ENCODE results near the gene XRN1.
A peak's percentile ranks its signal among the peaks of the same experiment; 100 is the strongest.

The XRN1 gene

DNA sequence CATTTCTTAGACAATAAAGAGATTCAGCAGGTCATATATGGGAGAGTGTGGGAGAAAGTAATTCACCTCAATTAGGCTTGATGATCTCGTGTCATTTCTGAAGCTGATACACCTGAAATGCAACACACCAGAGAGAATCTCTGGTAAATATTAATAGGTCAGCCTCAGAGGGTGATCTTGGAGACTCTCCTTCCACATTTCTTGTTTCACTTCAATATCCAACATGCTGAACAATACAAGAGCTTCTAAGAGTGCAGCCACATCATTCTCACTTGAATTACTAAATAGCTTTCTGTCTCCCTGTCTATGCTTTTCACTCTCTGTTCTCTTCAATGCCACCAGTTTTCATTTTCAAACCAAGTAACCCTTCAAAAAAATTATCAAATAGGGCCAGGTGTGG lies 151.3 kb downstream of the XRN1 start:
- no peak overlapping the region for H3K4me3 ChIP-seq (ENCODE audit: low read depth, low read length)
- DNase-seq: no peak
- H3K9me3 ChIP-seq: no peaks in the 10 kb centered on the region
- no peaks in the 10 kb centered on the region for H3K4me1 ChIP-seq
- TF ChIP-seq CTCF (IDR thresholded peaks at IDR 0.05; ENCODE audit: low read depth, low read length): no peak
- no peaks in the 10 kb centered on the region for H3K27me3 ChIP-seq
- no peaks in the 10 kb centered on the region for H3K36me3 ChIP-seq

DNA sequence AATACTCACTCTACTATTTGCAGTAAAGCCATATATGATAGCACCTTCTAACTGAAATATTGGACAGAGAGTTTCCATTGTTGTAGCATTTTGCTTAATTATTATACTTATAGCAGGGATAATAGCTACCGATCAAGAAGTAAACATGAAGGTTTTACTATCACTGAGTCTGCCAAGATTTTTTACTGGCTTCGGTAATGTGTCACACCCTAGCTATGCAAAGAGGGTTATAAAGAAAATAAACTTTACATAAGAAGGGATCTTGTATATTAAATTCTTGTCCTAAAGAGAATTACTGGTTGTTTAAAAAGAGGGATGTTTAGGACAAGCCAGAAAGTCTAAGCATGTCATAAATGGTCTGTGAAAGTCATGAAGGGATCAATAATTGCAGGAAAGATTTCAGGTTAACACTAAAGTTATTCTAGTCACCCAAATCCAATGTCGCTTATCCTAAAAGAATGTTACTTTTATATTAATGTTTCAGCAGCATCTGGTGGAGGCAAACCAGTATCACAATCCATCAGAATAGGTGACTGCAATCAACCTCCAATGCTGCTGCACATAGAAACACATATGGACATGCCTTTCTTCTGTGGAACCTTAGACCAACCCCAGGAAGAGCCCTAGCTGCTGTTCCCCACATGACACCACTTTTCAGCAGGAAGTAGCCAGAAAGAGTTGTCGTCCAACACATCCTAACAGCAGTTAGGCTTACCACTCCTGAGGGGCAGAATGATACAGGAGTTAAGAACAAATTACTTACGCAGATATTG lies 159.8 kb downstream of the XRN1 start:
- Histone ChIP-seq H3K36me3 (no peaks in the 10 kb centered on the region; the same call in 1 of the 2 replicates), H3K27me3 (no peaks in the 10 kb centered on the region), H3K9me3 (peaks cover 7% of the 10 kb centered on the region), H3K4me3 (ENCODE audit: low read depth, low read length) (no peak overlapping the region), H3K4me1 (peaks cover 3% of the 10 kb centered on the region)
- DNase-seq: no peak
- TF ChIP-seq CTCF (IDR thresholded peaks at IDR 0.05; ENCODE audit: low read depth, low read length): no peak

DNA sequence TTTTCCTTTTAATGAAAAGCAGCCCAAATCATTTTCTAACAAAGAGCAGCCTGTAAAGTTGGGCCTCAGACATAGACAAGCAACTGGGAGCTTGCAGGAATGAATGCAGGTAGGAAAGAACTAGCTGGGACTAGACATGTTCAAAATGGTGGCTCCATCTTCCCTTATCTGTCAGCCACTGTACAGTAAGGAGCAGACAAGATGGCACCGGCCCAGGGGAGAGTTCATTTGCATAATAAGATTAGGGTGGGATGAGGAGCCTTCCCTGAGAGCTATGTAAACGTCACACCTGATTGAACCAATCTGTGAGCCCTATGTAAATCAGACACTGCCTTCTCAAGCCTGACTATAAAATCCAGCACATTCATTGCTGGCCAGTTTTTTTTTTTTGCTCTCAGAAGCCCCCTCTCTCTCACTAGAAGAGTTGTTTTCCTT lies 162.7 kb downstream of the XRN1 start:
- DNase-seq: peak; percentile 91
- Histone ChIP-seq H3K4me1 (peaks cover 3% of the 10 kb centered on the region), H3K27me3 (no peaks in the 10 kb centered on the region), H3K4me3 (ENCODE audit: low read depth, low read length) (no peak overlapping the region), H3K36me3 (no peaks in the 10 kb centered on the region; the same call in 1 of the 2 replicates), H3K9me3 (peaks cover 7% of the 10 kb centered on the region)
- no peak for TF ChIP-seq CTCF (IDR thresholded peaks at IDR 0.05; ENCODE audit: low read depth, low read length)

- DNase-seq: no peak
- Histone ChIP-seq H3K27me3 (no peaks in the 10 kb centered on the region), H3K36me3 (no peaks in the 10 kb centered on the region), H3K9me3 (no peaks in the 10 kb centered on the region; the same call in 1 of the 2 replicates), H3K4me3 (ENCODE audit: low read depth, low read length) (no peak overlapping the region), H3K4me1 (peaks cover 3% of the 10 kb centered on the region)
- no peak for TF ChIP-seq CTCF (IDR thresholded peaks at IDR 0.05; ENCODE audit: low read depth, low read length)
These were observed 165.3 kb downstream of the XRN1 start for GRCh38 chr3:142282503-142282902.

- Histone ChIP-seq H3K27me3 (no peaks in the 10 kb centered on the region), H3K9me3 (no peaks in the 10 kb centered on the region), H3K36me3 (no peaks in the 10 kb centered on the region), H3K4me3 (ENCODE audit: low read depth, low read length) (no peak overlapping the region), H3K4me1 (peaks cover 3% of the 10 kb centered on the region)
- TF ChIP-seq CTCF (IDR thresholded peaks at IDR 0.05; ENCODE audit: low read depth, low read length): no peak
- no peak for DNase-seq
These were observed 166.4 kb downstream of the XRN1 start for GRCh38 chr3:142281474-142281873.

- DNase-seq: peak; percentile 62
These were observed 167.8 kb downstream of the XRN1 start for GRCh38 chr3:142279965-142280590.

More at GRCh38 chr3:142279965-142280590, 167.8 kb downstream of the XRN1 start:
- Histone ChIP-seq H3K27me3 (no peaks in the 10 kb centered on the region), H3K4me3 (ENCODE audit: low read depth, low read length) (no peak overlapping the region), H3K4me1 (peaks cover 3% of the 10 kb centered on the region), H3K36me3 (no peaks in the 10 kb centered on the region), H3K9me3 (no peaks in the 10 kb centered on the region)
- TF ChIP-seq CTCF (IDR thresholded peaks at IDR 0.05; ENCODE audit: low read depth, low read length): peak; percentile 73
